ENCODE data around the gene EXOC1.

EXOC1 gene

DNA sequence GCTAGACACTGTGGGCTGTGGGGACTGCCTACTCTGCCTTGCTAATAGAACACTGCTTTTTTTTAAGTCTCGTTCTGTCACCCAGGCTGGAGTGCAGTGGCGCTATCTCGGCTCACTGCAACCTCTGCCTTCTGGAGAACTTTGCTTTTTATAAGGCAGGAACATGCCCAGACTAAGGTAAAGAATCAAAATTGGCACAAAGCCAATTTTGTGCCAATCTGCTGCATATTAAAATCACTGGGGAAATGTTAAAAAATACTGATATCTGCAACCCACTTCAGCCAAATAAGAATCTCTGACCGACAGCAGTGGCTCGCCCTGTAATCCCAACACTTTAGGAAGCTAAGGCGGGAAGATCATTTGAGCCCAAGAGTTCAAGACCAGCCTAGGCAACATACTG is 58.8 kb downstream of the EXOC1 start:
- H3K9ac ChIP-seq (ENCODE audit: low read length), result no peak overlapping the region
- no peaks in the 10 kb centered on the region for H3K27me3 ChIP-seq (ENCODE audit: insufficient read depth, low read length)
- H3K79me2 ChIP-seq (ENCODE audit: insufficient read depth, low read length), result no peaks in the 10 kb centered on the region
- H3K9me3 ChIP-seq (ENCODE audit: low read length), result no peaks in the 10 kb centered on the region
- H3K9me2 ChIP-seq (ENCODE audit: low read depth, low read length), result no peaks in the 10 kb centered on the region
- no peak overlapping the region for H3K4me3 ChIP-seq (ENCODE audit: low read depth, low read length, poor library complexity, severe bottlenecking)
- H3K4me1 ChIP-seq (ENCODE audit: insufficient read depth, low read length, severe bottlenecking), result no peaks in the 10 kb centered on the region
- H3F3A ChIP-seq (ENCODE audit: insufficient read depth, low read length), result no peaks in the 10 kb centered on the region
- TF ChIP-seq, protein P1, sequence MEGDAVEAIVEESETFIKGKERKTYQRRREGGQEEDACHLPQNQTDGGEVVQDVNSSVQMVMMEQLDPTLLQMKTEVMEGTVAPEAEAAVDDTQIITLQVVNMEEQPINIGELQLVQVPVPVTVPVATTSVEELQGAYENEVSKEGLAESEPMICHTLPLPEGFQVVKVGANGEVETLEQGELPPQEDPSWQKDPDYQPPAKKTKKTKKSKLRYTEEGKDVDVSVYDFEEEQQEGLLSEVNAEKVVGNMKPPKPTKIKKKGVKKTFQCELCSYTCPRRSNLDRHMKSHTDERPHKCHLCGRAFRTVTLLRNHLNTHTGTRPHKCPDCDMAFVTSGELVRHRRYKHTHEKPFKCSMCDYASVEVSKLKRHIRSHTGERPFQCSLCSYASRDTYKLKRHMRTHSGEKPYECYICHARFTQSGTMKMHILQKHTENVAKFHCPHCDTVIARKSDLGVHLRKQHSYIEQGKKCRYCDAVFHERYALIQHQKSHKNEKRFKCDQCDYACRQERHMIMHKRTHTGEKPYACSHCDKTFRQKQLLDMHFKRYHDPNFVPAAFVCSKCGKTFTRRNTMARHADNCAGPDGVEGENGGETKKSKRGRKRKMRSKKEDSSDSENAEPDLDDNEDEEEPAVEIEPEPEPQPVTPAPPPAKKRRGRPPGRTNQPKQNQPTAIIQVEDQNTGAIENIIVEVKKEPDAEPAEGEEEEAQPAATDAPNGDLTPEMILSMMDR (IDR thresholded peaks at IDR 0.05; ENCODE audit: low read length), result no peak
- TF ChIP-seq EZH2 (IDR thresholded peaks at IDR 0.05; ENCODE audit: borderline replicate concordance, low read length), result no peak
- H3K4me2 ChIP-seq (ENCODE audit: low read length), result no peak overlapping the region
- no peak overlapping the region for H2AFZ ChIP-seq (ENCODE audit: low read length)
- H4K20me1 ChIP-seq (ENCODE audit: insufficient read depth, low read length), result no peaks in the 10 kb centered on the region
- H3K36me3 ChIP-seq (ENCODE audit: insufficient read depth, low read length), result no peaks in the 10 kb centered on the region
- no peak overlapping the region for H3K27ac ChIP-seq (ENCODE audit: low read depth, low read length, poor library complexity, severe bottlenecking)

DNA sequence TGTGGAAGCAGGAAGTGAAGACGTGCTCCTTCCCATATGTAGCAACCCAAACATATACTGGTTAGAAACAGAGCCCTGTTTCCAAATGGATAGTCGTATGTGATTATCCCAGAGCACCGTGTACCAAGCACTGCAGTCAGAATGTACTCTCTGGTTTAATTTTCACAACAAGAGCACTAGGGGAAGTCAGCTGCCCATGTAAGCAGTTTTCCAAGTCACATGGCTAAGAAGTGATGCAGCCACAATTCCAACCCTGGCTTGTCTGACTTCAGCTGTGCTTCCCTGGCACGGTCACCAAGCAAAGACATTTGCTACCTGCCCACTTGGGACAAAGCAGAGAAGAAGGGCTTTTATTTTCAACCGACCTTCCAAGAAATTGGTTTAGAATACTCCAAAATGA is 67.1 kb downstream of the EXOC1 start:
- TF ChIP-seq, protein P1 (IDR thresholded peaks at IDR 0.05; ENCODE audit: low read length), result no peak
- no peak for TF ChIP-seq EZH2 (IDR thresholded peaks at IDR 0.05; ENCODE audit: borderline replicate concordance, low read length)
- Histone ChIP-seq H3K27ac (ENCODE audit: low read depth, low read length, poor library complexity, severe bottlenecking) (no peak overlapping the region), H3K4me1 (ENCODE audit: insufficient read depth, low read length, severe bottlenecking) (no peaks in the 10 kb centered on the region), H3K9me3 (ENCODE audit: low read length) (no peaks in the 10 kb centered on the region), H4K20me1 (ENCODE audit: insufficient read depth, low read length) (no peaks in the 10 kb centered on the region), H3K36me3 (ENCODE audit: insufficient read depth, low read length) (no peaks in the 10 kb centered on the region), H3K9ac (ENCODE audit: low read length) (no peak overlapping the region), H3K9me2 (ENCODE audit: low read depth, low read length) (no peaks in the 10 kb centered on the region), H3K4me2 (ENCODE audit: low read length) (no peak overlapping the region), H3K27me3 (ENCODE audit: insufficient read depth, low read length) (no peaks in the 10 kb centered on the region), H3K4me3 (ENCODE audit: low read depth, low read length, poor library complexity, severe bottlenecking) (no peak overlapping the region), H3F3A (ENCODE audit: insufficient read depth, low read length) (no peaks in the 10 kb centered on the region), H2AFZ (ENCODE audit: low read length) (no peak overlapping the region), H3K79me2 (ENCODE audit: insufficient read depth, low read length) (no peaks in the 10 kb centered on the region)

DNA sequence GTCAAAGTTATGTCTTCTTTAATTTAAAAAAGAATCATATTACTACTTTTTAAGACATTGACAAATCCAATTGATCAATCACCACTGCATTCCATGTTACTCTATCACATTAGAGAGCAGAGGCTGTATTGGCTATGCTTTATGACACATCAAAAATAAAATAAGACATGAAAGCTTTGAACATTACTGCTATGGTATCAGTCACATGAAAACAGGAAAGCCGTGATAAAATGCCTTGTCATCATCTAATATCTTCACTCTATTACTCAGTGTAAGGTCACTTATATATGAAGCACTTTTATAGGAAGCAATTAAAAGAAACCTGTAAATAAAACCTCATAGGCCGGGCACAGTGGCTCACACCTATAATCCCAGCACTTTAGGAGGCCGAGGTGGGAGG is 67.6 kb downstream of the EXOC1 start:
- Histone ChIP-seq H3K9me2 (ENCODE audit: low read depth, low read length) (no peaks in the 10 kb centered on the region), H3K9me3 (ENCODE audit: low read length) (no peaks in the 10 kb centered on the region), H3K4me2 (ENCODE audit: low read length) (no peak overlapping the region), H3F3A (ENCODE audit: insufficient read depth, low read length) (no peaks in the 10 kb centered on the region), H3K4me3 (ENCODE audit: low read depth, low read length, poor library complexity, severe bottlenecking) (no peak overlapping the region), H4K20me1 (ENCODE audit: insufficient read depth, low read length) (no peaks in the 10 kb centered on the region), H3K27ac (ENCODE audit: low read depth, low read length, poor library complexity, severe bottlenecking) (no peak overlapping the region), H3K36me3 (ENCODE audit: insufficient read depth, low read length) (no peaks in the 10 kb centered on the region), H3K9ac (ENCODE audit: low read length) (no peak overlapping the region), H3K4me1 (ENCODE audit: insufficient read depth, low read length, severe bottlenecking) (no peaks in the 10 kb centered on the region), H2AFZ (ENCODE audit: low read length) (no peak overlapping the region), H3K79me2 (ENCODE audit: insufficient read depth, low read length) (no peaks in the 10 kb centered on the region), H3K27me3 (ENCODE audit: insufficient read depth, low read length) (no peaks in the 10 kb centered on the region)
- TF ChIP-seq, protein P1 (IDR thresholded peaks at IDR 0.05; ENCODE audit: low read length), result no peak
- TF ChIP-seq EZH2 (IDR thresholded peaks at IDR 0.05; ENCODE audit: borderline replicate concordance, low read length), result no peak

All from OCI-LY1 (cell line).